GM12891 (cell line): ENCODE data around the gene PLPPR5.

Experiments
- PAX5 ChIP-seq: IDR thresholded peaks from 2 replicates; pipeline ENCODE4 v1.6.1; 2011; ENCODE audit warnings: low read length, moderate library complexity, mild to moderate bottlenecking; ENCODE audit not compliant: insufficient read depth, severe bottlenecking
- POLR2A ChIP-seq: IDR thresholded peaks from 2 replicates; pipeline ENCODE4 v1.6.1; 2011; ENCODE audit warnings: low read depth, low read length, control low read depth
- POLR2AphosphoS5 ChIP-seq: IDR thresholded peaks from 2 replicates; pipeline ENCODE4 v1.6.1; 2011; ENCODE audit warnings: low read depth, low read length, control low read depth
- POU2F2 ChIP-seq: IDR thresholded peaks from 2 replicates; pipeline ENCODE4 v1.6.1; 2011; ENCODE audit warnings: low read depth, mild to moderate bottlenecking, control low read depth, low read length, moderate library complexity
- SPI1 ChIP-seq: IDR thresholded peaks from 2 replicates; pipeline ENCODE4 v1.6.1; 2011; ENCODE audit warnings: low read depth, low read length, control low read depth
- TAF1 ChIP-seq: IDR thresholded peaks from 2 replicates; pipeline ENCODE4 v1.6.1; 2011; ENCODE audit warnings: low read depth, low read length, control low read depth

DNA sequence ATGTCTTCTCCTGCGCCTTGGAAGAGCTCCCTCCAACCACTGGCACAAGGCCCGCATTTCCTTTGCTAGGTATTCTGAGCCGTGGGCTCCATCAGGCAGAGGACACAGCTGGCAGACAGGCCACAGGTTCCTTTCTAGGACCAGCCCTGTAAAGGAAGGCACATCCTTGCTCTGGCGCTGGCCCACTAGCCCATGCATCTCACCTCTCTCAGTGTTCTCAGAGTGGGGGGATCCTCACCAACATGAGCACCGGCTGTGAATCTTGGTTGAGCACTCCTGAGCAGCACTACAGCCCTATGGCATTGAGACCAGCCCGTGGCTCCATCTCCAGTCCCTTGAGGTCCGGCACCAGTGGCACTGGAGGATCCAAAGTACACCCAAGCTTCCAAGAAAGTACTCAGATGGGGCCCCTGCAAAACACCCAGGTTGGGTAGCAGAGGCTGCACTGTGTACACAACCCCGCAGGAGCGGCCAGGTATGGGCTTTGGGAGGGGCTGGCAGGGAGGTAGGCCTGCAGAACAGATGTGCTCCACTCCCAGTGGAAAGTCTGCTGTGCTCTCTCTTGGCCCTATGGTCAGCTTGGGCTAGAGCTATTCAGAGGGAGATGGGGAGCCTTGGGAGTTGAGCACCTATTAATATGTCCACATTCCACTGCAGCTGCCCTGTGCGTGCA lies 47.1 kb upstream of the PLPPR5 start:
- TF ChIP-seq POLR2A, result no peak
- no peak for TF ChIP-seq POLR2AphosphoS5
- no peak for TF ChIP-seq TAF1
- no peak for TF ChIP-seq POU2F2
- TF ChIP-seq SPI1, result no peak
- no peak for TF ChIP-seq PAX5
